Activated CD8-positive, alpha-beta T cell treated with anti-CD3 and anti-CD28 coated beads for 36 hours (primary cell): ENCODE results near the gene BCAM. TPM values are rescaled to one million over a fixed set of nuclear protein-coding genes. Genes with fewer than 3 reads are reported as not detected.

Source experiments
- ATAC-seq: fragments of 200-7000 bp; cut with Tn5 transposase; one replicate; pipeline ENCODE4 v1.10.0; 2021; ENCODE audit warnings: mild to moderate bottlenecking, moderate library complexity
- CTCF ChIA-PET: fragments of 350-600 bp; sonication (Branson Sonifier 250); formaldehyde crosslinking; loops from one replicate; lab custom pipeline; 2021; ENCODE audit warnings: antibody characterized with exemption; lab: Charles Lee
- POLR2A ChIA-PET: fragments of 350-600 bp; sonication (Branson Sonifier 250); formaldehyde crosslinking; loops from one replicate; lab custom pipeline; 2021; ENCODE audit warnings: antibody characterized with exemption; lab: Charles Lee
- DNase-seq: peaks from one replicate; pipeline ENCODE4 v3.0.0-alpha.2; 2020
- H3K27ac Mint-ChIP-seq: one replicate; pipeline ENCODE4 v1.8.0; 2021; ENCODE audit warnings: mild to moderate bottlenecking, mixed read lengths
- H3K27me3 Mint-ChIP-seq: one replicate; pipeline ENCODE4 v1.8.0; 2021; ENCODE audit warnings: mixed read lengths
- H3K36me3 Mint-ChIP-seq: one replicate; pipeline ENCODE4 v1.8.0; 2021; ENCODE audit warnings: low read depth, mixed read lengths
- H3K4me1 Mint-ChIP-seq: one replicate; pipeline ENCODE4 v1.8.0; 2021; ENCODE audit warnings: low read depth, mixed read lengths
- H3K4me3 Mint-ChIP-seq: one replicate; pipeline ENCODE4 v1.8.0; 2021; ENCODE audit warnings: mild to moderate bottlenecking, moderate library complexity, mixed read lengths
- H3K9me3 Mint-ChIP-seq: one replicate; pipeline ENCODE4 v1.8.0; 2021; ENCODE audit warnings: mixed read lengths
- intact Hi-C: fragments of 100-400 bp; cut with micrococcal nuclease; formaldehyde crosslinking; loops from one replicate; pipeline ENCODE4 v1.10.0; 2022
- total RNA-seq, 2 experiments: library from RNA; stranded (reverse); gene quantifications; one replicate each; pipeline ENCODE4 v1.2.3, GENCODE V29; 2021
- TF ChIP-seq, protein P1 (sequence below): fragments of 200-600 bp; IDR thresholded peaks from one replicate; pipeline ENCODE4 v1.8.0; 2022; ENCODE audit warnings: antibody characterized with exemption, mild to moderate bottlenecking

Gene BCAM, protein sequence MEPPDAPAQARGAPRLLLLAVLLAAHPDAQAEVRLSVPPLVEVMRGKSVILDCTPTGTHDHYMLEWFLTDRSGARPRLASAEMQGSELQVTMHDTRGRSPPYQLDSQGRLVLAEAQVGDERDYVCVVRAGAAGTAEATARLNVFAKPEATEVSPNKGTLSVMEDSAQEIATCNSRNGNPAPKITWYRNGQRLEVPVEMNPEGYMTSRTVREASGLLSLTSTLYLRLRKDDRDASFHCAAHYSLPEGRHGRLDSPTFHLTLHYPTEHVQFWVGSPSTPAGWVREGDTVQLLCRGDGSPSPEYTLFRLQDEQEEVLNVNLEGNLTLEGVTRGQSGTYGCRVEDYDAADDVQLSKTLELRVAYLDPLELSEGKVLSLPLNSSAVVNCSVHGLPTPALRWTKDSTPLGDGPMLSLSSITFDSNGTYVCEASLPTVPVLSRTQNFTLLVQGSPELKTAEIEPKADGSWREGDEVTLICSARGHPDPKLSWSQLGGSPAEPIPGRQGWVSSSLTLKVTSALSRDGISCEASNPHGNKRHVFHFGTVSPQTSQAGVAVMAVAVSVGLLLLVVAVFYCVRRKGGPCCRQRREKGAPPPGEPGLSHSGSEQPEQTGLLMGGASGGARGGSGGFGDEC
- total RNA-seq, result not detected

DNA sequence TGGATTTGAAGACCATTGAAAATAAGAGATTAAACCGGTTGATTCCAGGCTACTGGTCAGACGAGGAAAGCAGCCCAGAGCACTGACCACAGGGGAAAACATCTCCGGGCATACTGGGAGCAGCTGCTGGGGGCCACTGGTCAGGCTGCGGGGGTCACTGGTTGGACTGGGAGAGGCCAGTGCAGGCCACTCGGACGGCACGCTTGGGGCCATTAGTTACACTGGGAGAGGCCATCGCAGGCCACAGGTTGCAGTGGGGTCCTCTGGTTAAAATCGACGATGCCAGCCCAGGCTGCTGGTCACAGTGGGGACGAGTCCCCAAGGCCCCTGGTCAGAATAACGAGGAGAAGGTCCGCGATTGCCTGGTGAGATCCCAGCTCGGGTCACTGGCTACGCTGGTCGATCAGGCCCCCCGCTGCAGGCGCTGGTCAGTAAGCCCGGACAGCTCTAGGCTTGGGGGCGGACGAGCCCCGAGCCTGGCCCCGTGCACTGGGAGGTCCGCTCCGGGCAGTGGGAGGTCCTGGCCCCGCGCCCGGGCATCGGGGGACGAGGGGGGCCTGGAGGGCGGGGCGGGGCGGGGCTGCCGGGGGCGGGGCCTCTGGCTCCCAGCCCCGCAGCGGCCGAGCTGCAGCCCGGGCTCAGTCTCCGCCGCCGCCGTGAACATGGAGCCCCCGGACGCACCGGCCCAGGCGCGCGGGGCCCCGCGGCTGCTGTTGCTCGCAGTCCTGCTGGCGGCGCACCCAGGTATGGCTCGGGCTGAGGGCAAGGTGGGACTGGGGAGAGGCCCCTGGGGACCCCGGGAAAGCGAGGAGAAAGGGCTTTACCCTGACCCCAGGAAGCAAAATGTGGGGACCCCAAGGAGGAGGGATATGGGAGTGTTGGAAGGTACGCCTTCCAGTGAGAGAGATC is at the start of gene BCAM:
Gene BCAM (plus strand): TSS at position 641 of the 909 bp plus-strand sequence. CDS start 22 bp downstream, at position 663.
- no peak within 1 kb of the TSS for H3K4me3 Mint-ChIP-seq
- H3K4me1 Mint-ChIP-seq, result no peaks in the 10 kb centered on the region
- DNase-seq, result peak; percentile 13
- no peaks in the 10 kb centered on the region for H3K9me3 Mint-ChIP-seq
- ChIA-PET POLR2A (interaction anchor here (0.7 kb wide), 1 partner anchor 136 kb away, joined by 3 read pairs; no protein-coding TSS in a partner anchor), CTCF (interaction anchor here (1.2 kb wide), 1 partner anchor 38 kb away, joined by 3 read pairs; no protein-coding TSS in a partner anchor)
- H3K36me3 Mint-ChIP-seq, result no peaks in the 10 kb centered on the region
- intact Hi-C loops, result no loop called here
- no peak for ATAC-seq
- H3K27me3 Mint-ChIP-seq, result peaks cover 23% of the 10 kb centered on the region
- no peak within 1 kb of the TSS for H3K27ac Mint-ChIP-seq
- TF ChIP-seq, protein P1, sequence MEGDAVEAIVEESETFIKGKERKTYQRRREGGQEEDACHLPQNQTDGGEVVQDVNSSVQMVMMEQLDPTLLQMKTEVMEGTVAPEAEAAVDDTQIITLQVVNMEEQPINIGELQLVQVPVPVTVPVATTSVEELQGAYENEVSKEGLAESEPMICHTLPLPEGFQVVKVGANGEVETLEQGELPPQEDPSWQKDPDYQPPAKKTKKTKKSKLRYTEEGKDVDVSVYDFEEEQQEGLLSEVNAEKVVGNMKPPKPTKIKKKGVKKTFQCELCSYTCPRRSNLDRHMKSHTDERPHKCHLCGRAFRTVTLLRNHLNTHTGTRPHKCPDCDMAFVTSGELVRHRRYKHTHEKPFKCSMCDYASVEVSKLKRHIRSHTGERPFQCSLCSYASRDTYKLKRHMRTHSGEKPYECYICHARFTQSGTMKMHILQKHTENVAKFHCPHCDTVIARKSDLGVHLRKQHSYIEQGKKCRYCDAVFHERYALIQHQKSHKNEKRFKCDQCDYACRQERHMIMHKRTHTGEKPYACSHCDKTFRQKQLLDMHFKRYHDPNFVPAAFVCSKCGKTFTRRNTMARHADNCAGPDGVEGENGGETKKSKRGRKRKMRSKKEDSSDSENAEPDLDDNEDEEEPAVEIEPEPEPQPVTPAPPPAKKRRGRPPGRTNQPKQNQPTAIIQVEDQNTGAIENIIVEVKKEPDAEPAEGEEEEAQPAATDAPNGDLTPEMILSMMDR, result no peak

DNA sequence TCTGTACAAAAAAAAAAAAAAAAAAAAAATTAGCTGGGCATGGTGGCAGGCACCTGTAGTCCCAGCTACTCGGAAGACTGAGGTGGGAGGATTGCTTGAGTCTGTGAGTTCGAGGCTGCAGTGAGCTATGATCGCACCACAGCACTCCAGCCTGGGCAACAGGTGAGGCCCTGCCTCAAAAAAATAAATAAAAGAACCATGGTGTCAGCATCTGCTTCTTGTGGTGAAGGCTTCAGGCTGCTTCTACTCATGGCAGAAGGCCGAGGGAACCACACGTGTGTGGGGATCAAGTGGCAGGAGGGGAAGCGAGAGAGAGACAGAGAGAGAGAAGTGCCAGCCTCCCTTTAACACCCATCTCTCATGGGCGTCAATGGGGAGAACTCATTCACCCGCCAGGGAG is 46.9 kb upstream of the BCAM start:
- ChIA-PET CTCF (interaction anchor here (16.0 kb wide), 1 partner anchor 36 kb away, joined by 474 read pairs; no protein-coding TSS in a partner anchor), POLR2A (no interaction called here)
- ATAC-seq, result no peak
- DNase-seq, result no peak
- H3K9me3 Mint-ChIP-seq, result no peaks in the 10 kb centered on the region
- H3K27ac Mint-ChIP-seq, result no peak overlapping the region
- no peak overlapping the region for H3K4me3 Mint-ChIP-seq
- intact Hi-C loops, result no loop called here
- H3K36me3 Mint-ChIP-seq, result peaks cover 21% of the 10 kb centered on the region
- H3K27me3 Mint-ChIP-seq, result no peaks in the 10 kb centered on the region
- TF ChIP-seq, protein P1, result no peak
- peaks cover 25% of the 10 kb centered on the region for H3K4me1 Mint-ChIP-seq

DNA sequence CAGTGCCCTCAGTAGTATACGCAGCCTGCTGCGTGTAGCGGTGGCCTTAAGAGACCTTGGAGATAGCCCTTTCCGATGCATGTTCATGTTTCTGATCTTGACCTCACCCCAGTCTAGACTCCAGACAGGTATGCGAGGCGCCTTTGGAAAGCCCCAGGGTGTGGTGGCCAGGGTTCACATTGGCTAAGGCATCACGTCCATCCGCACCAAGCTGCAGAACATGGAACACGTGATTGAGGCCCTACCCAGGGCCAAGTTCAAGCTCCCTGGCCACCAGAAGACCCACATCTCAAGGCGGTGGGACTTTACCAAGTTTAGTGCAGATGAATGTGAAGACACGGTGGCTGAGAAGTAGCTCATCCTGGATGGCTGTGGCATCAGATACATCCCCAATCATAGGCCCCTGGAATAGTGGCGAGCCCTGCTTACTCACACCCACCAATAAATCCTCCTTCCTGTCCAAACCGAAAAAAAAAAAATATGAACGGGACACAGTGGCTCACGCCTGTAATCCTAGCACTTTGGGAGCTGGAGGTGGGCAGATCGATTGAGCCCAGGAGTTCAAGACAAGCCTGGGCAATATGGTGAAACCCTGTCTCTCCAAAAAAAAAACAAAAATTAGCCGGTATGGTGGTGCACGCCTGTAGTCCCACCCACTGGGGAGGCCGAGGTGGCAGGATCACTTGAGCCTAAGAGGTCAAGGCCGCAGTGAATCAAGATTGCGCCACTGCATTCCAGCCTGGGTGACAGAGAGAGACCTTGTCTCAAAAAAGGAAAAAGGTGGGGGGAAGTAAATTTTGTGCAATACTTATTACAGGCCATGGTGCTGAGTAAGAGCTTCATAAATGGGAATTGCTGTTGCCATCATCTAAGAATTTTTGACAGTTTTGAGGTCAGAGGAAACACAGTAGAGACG is 43.6 kb upstream of the BCAM start:
- POLR2A ChIA-PET, result interaction anchor here (0.6 to 2.1 kb wide), 5 partner anchors 10 to 326 kb away, joined by 3 to 9 read pairs (median 3); no protein-coding TSS in a partner anchor
- Mint-ChIP-seq H3K36me3 (peaks cover 12% of the 10 kb centered on the region), H3K27ac (no peak overlapping the region), H3K9me3 (peaks cover 7% of the 10 kb centered on the region), H3K4me1 (peaks cover 32% of the 10 kb centered on the region), H3K4me3 (no peak overlapping the region), H3K27me3 (no peaks in the 10 kb centered on the region)
- CTCF ChIA-PET, result interaction anchor here (1.6 to 16.0 kb wide), 4 partner anchors 11 to 75 kb away, joined by 6 to 474 read pairs (median 10); no protein-coding TSS in a partner anchor
- no peak for ATAC-seq
- intact Hi-C loops, result no loop called here
- DNase-seq, result no peak
- TF ChIP-seq, protein P1, result no peak

DNA sequence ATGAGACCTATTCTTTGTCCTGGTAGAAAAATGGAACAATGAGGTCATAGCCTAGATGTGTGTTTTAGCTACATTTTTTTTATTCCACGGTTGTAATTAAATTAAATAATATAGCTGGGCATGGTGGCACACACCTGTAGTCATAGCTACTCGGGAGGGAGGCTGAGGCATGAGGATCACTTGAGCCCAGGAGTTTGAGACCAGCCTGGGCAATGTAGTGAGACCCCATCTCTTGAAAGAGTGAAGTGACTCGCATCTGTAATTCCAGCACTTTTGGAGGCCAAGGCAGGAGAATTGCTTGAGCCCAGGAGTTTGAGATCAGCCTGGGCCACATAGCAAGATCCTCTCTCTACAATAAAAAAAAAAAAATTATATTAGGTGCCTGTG is 43.0 kb upstream of the BCAM start:
- TF ChIP-seq, protein P1, result no peak
- peaks cover 29% of the 10 kb centered on the region for H3K4me1 Mint-ChIP-seq
- ChIA-PET CTCF (interaction anchor here (1.4 to 16.0 kb wide), 5 partner anchors 12 to 76 kb away, joined by 4 to 474 read pairs (median 9); no protein-coding TSS in a partner anchor), POLR2A (interaction anchor here (0.6 to 2.1 kb wide), 5 partner anchors 13 to 326 kb away, joined by 3 to 9 read pairs (median 3); no protein-coding TSS in a partner anchor)
- H3K36me3 Mint-ChIP-seq, result peaks cover 5% of the 10 kb centered on the region
- H3K4me3 Mint-ChIP-seq, result no peak overlapping the region
- intact Hi-C loops, result no loop called here
- DNase-seq (no peak), ATAC-seq (no peak)
- H3K27ac Mint-ChIP-seq, result no peak overlapping the region
- peaks cover 7% of the 10 kb centered on the region for H3K9me3 Mint-ChIP-seq
- no peaks in the 10 kb centered on the region for H3K27me3 Mint-ChIP-seq
